GM19351 (cell line): ENCODE data around the gene IGSF10.

ENCODE experiments used
- ATAC-seq: cut with Tn5 transposase; IDR thresholded peaks from one replicate; pipeline ENCODE4 v1.9.1; 2021; ENCODE audit warnings: mild to moderate bottlenecking, moderate library complexity; ENCODE audit not compliant: unreplicated experiment

Gene IGSF10

GRCh38 chr3:151423091-151423490 lies 37.8 kb downstream of the IGSF10 start:
- ATAC-seq = no peak

- ATAC-seq = no peak
Observed at GRCh38 chr3:151421938-151422337, 38.9 kb downstream of the IGSF10 start.

GRCh38 chr3:151419806-151420205 lies 41.1 kb downstream of the IGSF10 start:
- ATAC-seq = no peak

- ATAC-seq = no peak
Observed at GRCh38 chr3:151415289-151415688, 45.6 kb downstream of the IGSF10 start.

- no peak for ATAC-seq
Observed at GRCh38 chr3:151412989-151413388, 47.9 kb downstream of the IGSF10 start.
